OCI-LY7 (cell line): ENCODE measurements around the gene HPSE2.

ENCODE experiments used
- CTCF ChIP-seq: fragments of 200-600 bp; sonication (generic); conservative IDR thresholded peaks from 2 replicates; pipeline ENCODE4 v1.5.1; 2014; ENCODE audit warnings: mild to moderate bottlenecking, antibody characterized with exemption, low read length, moderate library complexity, mixed read lengths
- EZH2phosphoT487 ChIP-seq: fragments of 200-600 bp; sonication (generic); IDR thresholded peaks from 2 replicates; pipeline ENCODE4 v1.6.1; 2018; ENCODE audit warnings: low read depth, borderline replicate concordance, mild to moderate bottlenecking, mixed run types, antibody characterized with exemption, low read length, moderate library complexity, mixed read lengths

- no peak for TF ChIP-seq CTCF
- no peak for TF ChIP-seq EZH2phosphoT487
Observed at GRCh38 chr10:98620503-98620902, 615.1 kb downstream of the HPSE2 start.
